Endodermal cell (in vitro differentiated cells): ENCODE results near the gene SETD1B. TPM values are rescaled to one million over a fixed set of nuclear protein-coding genes. Genes with fewer than 3 reads are reported as not detected.

ENCODE experiments used
- DNase-seq: peaks from one replicate; pipeline ENCODE4 v3.0.0-alpha.2; 2017
- H3K27ac ChIP-seq: 2 replicates; pipeline ENCODE4 v1.5.1; 2013; ENCODE audit warnings: mild to moderate bottlenecking, low read depth, low read length, moderate library complexity
- H3K27me3 ChIP-seq: 2 replicates; pipeline ENCODE4 v1.6.1; 2013; ENCODE audit warnings: mild to moderate bottlenecking, low read length, moderate library complexity; ENCODE audit not compliant: insufficient read depth, control insufficient read depth, poor library complexity, severe bottlenecking
- H3K36me3 ChIP-seq: 2 replicates; pipeline ENCODE4 v1.7.0; 2013; ENCODE audit warnings: mild to moderate bottlenecking, low read length, moderate library complexity; ENCODE audit not compliant: control insufficient read depth, insufficient read depth
- H3K4me1 ChIP-seq: one replicate; pipeline ENCODE4 v1.7.0; 2013; ENCODE audit warnings: low read length; ENCODE audit not compliant: control insufficient read depth, insufficient read depth
- H3K4me3 ChIP-seq: 2 replicates; pipeline ENCODE4 v1.5.1; 2013; ENCODE audit warnings: mild to moderate bottlenecking, low read length, moderate library complexity
- H3K9ac ChIP-seq: 2 replicates; pipeline ENCODE4 v1.6.1; 2013; ENCODE audit warnings: mild to moderate bottlenecking, low read length, moderate library complexity; ENCODE audit not compliant: poor library complexity, severe bottlenecking; ENCODE audit errors: extremely low read depth
- H3K9me3 ChIP-seq: 2 replicates; pipeline ENCODE4 v1.6.1; 2013; ENCODE audit warnings: mild to moderate bottlenecking, low read length, moderate library complexity; ENCODE audit not compliant: control insufficient read depth
- H3K27ac Mint-ChIP-seq: 2 replicates; pipeline ENCODE4 v1.8.0; 2020; ENCODE audit warnings: mixed read lengths
- H3K27me3 Mint-ChIP-seq: 2 replicates; pipeline ENCODE4 v1.8.0; 2021; ENCODE audit warnings: mild to moderate bottlenecking, mixed read lengths; ENCODE audit not compliant: insufficient read depth
- H3K36me3 Mint-ChIP-seq: 2 replicates; pipeline ENCODE4 v1.8.0; 2020; ENCODE audit warnings: low read depth, mixed read lengths
- H3K4me1 Mint-ChIP-seq: 2 replicates; pipeline ENCODE4 v1.8.0; 2020; ENCODE audit warnings: mixed read lengths
- H3K4me3 Mint-ChIP-seq: 2 replicates; pipeline ENCODE4 v1.8.0; 2020; ENCODE audit warnings: mild to moderate bottlenecking, moderate library complexity, mixed read lengths
- H3K9me3 Mint-ChIP-seq: 2 replicates; pipeline ENCODE4 v1.8.0; 2020; ENCODE audit warnings: mild to moderate bottlenecking, mixed read lengths
- WGBS, 2 experiments: methylation state at CpG; one replicate each; pipeline versions ENCODE4 v1.1.5 to v1.1.7; 2013; ENCODE audit warnings: missing lambda C conversion rate in 2 of 2, mixed read lengths in 1 of 2; ENCODE audit not compliant: insufficient coverage in 1 of 2, insufficient read length in 1 of 2; 5-methylcytosine and 5-hydroxymethylcytosine counted together
- total RNA-seq, 2 donors: library from RNA; stranded (reverse); fragmentation: NEBNext Ultra II Directional in 1 of 2; extraction: Animal tissue kit (Norgen Biotek cat#: 25700) in 1 of 2; gene quantifications; 2 replicates in 1 of 2; 3 replicates in 1 of 2; pipeline ENCODE4 v1.2.1, GENCODE V29; 2021
- TF ChIP-seq, protein P1 (sequence below): fragments of 200-600 bp; sonication (generic); conservative IDR thresholded peaks from 2 replicates; pipeline ENCODE4 v1.5.0; 2021; ENCODE audit warnings: antibody characterized with exemption, mild to moderate bottlenecking

Gene SETD1B
- total RNA-seq, 2 donors from 2014 or later: 30.7 to 32.6 TPM

DNA sequence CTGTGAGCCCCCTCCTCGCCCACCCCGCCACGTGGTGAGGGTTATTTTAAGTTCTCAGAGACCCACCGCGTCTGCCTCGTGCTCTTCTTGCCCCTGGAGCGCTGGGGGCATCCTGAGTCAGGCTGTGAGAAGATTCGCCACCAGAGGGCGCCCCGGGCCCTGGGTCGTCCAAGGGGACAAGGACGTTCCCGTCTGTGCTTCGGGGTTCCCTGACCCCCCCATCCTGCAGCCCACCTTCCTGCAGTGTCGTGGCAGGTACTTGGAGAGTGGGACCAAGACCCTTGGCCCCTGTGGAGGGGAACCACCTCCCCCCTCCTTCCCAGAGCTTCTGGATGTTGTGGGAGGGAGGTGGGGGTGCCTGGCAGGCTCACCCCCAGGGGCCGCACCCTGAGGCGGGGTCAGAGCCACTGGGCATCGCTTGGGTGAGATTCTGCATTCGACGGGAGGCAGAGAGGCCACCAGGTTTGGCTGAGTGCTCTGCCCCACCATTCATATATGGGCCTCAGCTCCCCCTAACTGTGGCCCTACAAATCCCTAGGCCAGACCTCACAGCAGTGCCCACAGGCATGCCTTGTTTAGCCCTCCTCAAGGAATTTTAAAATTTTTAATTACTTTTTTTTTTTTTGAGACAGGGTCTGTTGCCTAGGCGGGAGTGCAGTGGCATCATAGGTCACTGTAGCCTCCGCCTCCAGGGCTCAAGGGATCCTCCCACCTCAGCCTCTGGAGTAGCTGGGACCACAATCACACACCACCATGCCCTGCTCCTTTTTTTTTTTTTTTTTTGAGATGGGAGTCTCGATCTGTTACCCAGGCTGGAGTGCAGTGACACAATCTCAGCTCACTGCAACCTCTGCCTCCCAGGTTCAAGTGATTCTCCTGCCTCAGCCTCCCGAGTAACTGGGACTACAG, 27.4 kb upstream of the SETD1B start:
- H3K27ac ChIP-seq: no peak overlapping the region
- Mint-ChIP-seq H3K36me3 (peaks cover 16% of the 10 kb centered on the region), H3K27me3 (no peaks in the 10 kb centered on the region), H3K9me3 (no peaks in the 10 kb centered on the region), H3K4me3 (no peak overlapping the region), H3K4me1 (peaks cover 4% of the 10 kb centered on the region), H3K27ac (no peak overlapping the region)
- peak; percentile 97 for DNase-seq
- WGBS, 2 experiments: 43 to 59% methylated on average over 5 to 24 of the region's 24 CpGs
- H3K4me1 ChIP-seq: peaks cover 7% of the 10 kb centered on the region
- no peaks in the 10 kb centered on the region for H3K9me3 ChIP-seq
- H3K9ac ChIP-seq: no peak overlapping the region
- TF ChIP-seq, protein P1, sequence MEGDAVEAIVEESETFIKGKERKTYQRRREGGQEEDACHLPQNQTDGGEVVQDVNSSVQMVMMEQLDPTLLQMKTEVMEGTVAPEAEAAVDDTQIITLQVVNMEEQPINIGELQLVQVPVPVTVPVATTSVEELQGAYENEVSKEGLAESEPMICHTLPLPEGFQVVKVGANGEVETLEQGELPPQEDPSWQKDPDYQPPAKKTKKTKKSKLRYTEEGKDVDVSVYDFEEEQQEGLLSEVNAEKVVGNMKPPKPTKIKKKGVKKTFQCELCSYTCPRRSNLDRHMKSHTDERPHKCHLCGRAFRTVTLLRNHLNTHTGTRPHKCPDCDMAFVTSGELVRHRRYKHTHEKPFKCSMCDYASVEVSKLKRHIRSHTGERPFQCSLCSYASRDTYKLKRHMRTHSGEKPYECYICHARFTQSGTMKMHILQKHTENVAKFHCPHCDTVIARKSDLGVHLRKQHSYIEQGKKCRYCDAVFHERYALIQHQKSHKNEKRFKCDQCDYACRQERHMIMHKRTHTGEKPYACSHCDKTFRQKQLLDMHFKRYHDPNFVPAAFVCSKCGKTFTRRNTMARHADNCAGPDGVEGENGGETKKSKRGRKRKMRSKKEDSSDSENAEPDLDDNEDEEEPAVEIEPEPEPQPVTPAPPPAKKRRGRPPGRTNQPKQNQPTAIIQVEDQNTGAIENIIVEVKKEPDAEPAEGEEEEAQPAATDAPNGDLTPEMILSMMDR: peak; percentile 92
- H3K27me3 ChIP-seq: no peaks in the 10 kb centered on the region
- peaks cover 30% of the 10 kb centered on the region for H3K36me3 ChIP-seq
- no peak overlapping the region for H3K4me3 ChIP-seq

DNA sequence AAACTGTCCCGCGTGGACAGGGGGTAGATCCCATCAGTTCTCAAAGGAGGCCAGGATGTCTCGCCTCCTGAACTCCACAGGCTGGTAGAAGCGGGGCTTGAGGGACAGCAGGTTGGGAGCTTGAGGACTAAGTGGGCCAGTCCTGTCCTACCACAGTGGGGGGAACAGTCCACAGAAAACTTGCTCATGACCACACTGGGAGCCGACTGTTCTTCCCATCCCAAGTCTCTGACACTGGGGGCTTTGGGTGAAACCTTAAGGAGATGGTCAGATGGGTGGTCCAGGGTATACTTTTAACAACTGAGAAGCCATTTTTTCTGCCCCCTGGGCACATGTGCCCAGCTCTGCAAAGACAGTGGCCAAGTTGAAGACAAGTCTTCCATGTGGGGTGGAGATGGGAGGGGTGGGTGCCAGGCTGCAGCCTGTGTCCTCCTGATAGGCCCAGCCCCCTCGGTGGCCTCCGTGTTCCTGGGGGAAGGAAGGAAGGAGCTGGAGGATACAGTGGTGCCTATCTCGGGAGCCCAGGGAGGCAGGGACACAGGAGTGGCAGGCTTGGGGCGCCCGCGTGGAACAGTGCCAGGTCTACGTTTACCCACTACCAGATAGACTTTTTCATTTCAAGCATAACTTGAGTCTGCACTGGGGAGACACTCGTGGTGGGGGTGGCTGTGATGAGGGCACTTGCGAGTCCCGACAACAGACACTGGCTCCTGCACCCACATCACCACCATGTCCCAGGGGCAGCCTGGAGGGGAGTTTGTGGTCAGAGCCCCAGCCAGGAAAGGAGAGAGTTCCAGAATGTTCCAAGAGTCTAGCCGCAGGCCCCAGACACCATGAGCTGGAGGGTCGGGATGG, 25.0 kb upstream of the SETD1B start:
- TF ChIP-seq, protein P1: no peak
- Mint-ChIP-seq H3K27me3 (no peaks in the 10 kb centered on the region), H3K9me3 (no peaks in the 10 kb centered on the region), H3K27ac (peak overlapping the region; percentile 30), H3K4me1 (peaks cover 12% of the 10 kb centered on the region), H3K4me3 (no peak overlapping the region), H3K36me3 (peaks cover 18% of the 10 kb centered on the region)
- Histone ChIP-seq H3K4me3 (no peak overlapping the region), H3K27ac (no peak overlapping the region), H3K36me3 (peaks cover 25% of the 10 kb centered on the region), H3K27me3 (no peaks in the 10 kb centered on the region), H3K9ac (no peak overlapping the region), H3K4me1 (peaks cover 14% of the 10 kb centered on the region), H3K9me3 (no peaks in the 10 kb centered on the region)
- 94 to 95% methylated on average over 14 to 15 of the region's 17 CpGs for WGBS, 2 experiments
- DNase-seq: peak; percentile 45

DNA sequence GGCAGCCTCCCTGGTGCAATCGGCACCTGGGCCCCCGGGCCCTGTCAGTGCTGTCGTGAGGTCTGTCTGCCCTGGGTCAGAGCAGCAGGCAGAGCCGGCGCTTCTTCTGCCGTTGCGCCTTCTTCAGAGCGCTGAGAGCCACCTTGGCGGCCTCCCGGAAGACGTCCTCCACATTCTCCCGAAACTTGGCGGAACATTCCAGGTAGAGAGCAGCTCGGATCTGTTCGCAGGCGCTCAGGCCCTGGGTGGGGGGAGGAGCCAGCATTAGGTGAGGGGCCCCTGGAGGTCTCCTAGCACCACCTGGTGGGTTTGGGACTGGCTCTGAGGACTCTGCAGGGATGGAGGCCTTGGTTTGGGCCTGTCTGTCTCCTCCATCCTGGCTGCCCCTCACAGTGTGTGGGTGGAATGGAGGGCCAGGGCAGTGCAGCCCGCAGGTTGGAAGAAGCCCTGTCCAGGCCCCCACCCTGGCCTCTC, 24.4 kb upstream of the SETD1B start:
- peaks cover 14% of the 10 kb centered on the region for H3K4me1 ChIP-seq
- no peaks in the 10 kb centered on the region for H3K27me3 ChIP-seq
- H3K27ac ChIP-seq: no peak overlapping the region
- peak; percentile 59 for DNase-seq
- Mint-ChIP-seq H3K9me3 (no peaks in the 10 kb centered on the region), H3K4me3 (no peak overlapping the region), H3K36me3 (peaks cover 18% of the 10 kb centered on the region), H3K4me1 (peaks cover 12% of the 10 kb centered on the region), H3K27me3 (no peaks in the 10 kb centered on the region), H3K27ac (peak overlapping the region; percentile 30)
- TF ChIP-seq, protein P1: no peak
- no peak overlapping the region for H3K9ac ChIP-seq
- H3K4me3 ChIP-seq: no peak overlapping the region
- WGBS, 2 experiments: 96 to 98% methylated on average over 16 to 17 of the region's 17 CpGs
- H3K36me3 ChIP-seq: peaks cover 25% of the 10 kb centered on the region
- no peaks in the 10 kb centered on the region for H3K9me3 ChIP-seq
